MCF 10A (cell line): Measurements from ENCODE around the gene PHAX. TPM values are rescaled to one million over a fixed set of nuclear protein-coding genes. Genes with fewer than 3 reads are reported as not detected.
"Not testable (repeated sequence)": the region's sequence is repeated elsewhere in the genome, so short reads cannot be mapped to it uniquely, and the experiment has no call there.

Source experiments
- BruUV-seq: library from RNA; stranded (reverse); fragments of 400-500 nt; replicated peaks from 2 replicates; lab custom pipeline; 2021; lab: Mats Ljungman, UMichigan
- CTCF ChIA-PET: fragments of 300-600 bp; sonication (Branson Sonifier 250); formaldehyde crosslinking; extraction: SDS; loops from one replicate; lab custom pipeline; 2021; ENCODE audit warnings: antibody characterized with exemption, inconsistent platforms; lab: Yijun Ruan, JAX
- POLR2A ChIA-PET: fragments of 300-600, 350-650 bp; sonication (Branson Sonifier 250); formaldehyde crosslinking; extraction: SDS; loops from one replicate; lab custom pipeline; 2020; ENCODE audit warnings: antibody characterized with exemption, inconsistent platforms; lab: Yijun Ruan, JAX
- DNase-seq: peaks from one replicate; pipeline ENCODE4 v3.0.0-alpha.2; 2018; ENCODE audit not compliant: unreplicated experiment
- H3K27ac Mint-ChIP-seq: one replicate; pipeline ENCODE4 v1.8.0; 2022; ENCODE audit warnings: mild to moderate bottlenecking, low read depth, mixed read lengths; ENCODE audit not compliant: unreplicated experiment
- H3K27me3 Mint-ChIP-seq: one replicate; pipeline ENCODE4 v1.8.0; 2022; ENCODE audit warnings: mixed read lengths; ENCODE audit not compliant: insufficient read depth, unreplicated experiment
- H3K36me3 Mint-ChIP-seq: one replicate; pipeline ENCODE4 v1.8.0; 2022; ENCODE audit warnings: mild to moderate bottlenecking, moderate library complexity, mixed read lengths; ENCODE audit not compliant: insufficient read depth, unreplicated experiment
- H3K4me1 Mint-ChIP-seq: one replicate; pipeline ENCODE4 v1.8.0; 2022; ENCODE audit warnings: mixed read lengths; ENCODE audit not compliant: insufficient read depth, unreplicated experiment
- H3K4me3 Mint-ChIP-seq: one replicate; pipeline ENCODE4 v1.8.0; 2022; ENCODE audit warnings: mild to moderate bottlenecking, moderate library complexity, mixed read lengths; ENCODE audit not compliant: unreplicated experiment
- H3K9me3 Mint-ChIP-seq: one replicate; pipeline ENCODE4 v1.8.0; 2022; ENCODE audit warnings: mixed read lengths; ENCODE audit not compliant: unreplicated experiment
- CTCF ChIP-seq: fragments of 200-600 bp; IDR thresholded peaks from one replicate; pipeline ENCODE4 v1.8.0; 2022; ENCODE audit warnings: antibody characterized with exemption, mild to moderate bottlenecking; ENCODE audit not compliant: unreplicated experiment
- intact Hi-C: fragments of 100-400 bp; cut with micrococcal nuclease; formaldehyde crosslinking; loops from 2 replicates; pipeline ENCODE4 v1.14.1; 2022
- total RNA-seq: library from RNA; stranded (reverse); gene quantifications from 2 replicates; pipeline ENCODE4 v1.2.3, GENCODE V29; 2022

PHAX gene
- total RNA-seq, 1 experiment from 2014 or later: 57.4 TPM

- ChIA-PET CTCF (interaction anchor here (0.6 to 3.6 kb wide), 33 partner anchors 10 to 928 kb away, joined by 3 to 25 read pairs (median 5); partner anchors contain the start of gene LMNB1), POLR2A (interaction anchor here (0.6 to 3.4 kb wide), 21 partner anchors 10 to 257 kb away, joined by 3 to 26 read pairs (median 8); partner anchors contain the start of genes GRAMD2B and LMNB1)
- Mint-ChIP-seq H3K4me1 (peaks cover 40% of the 10 kb centered on the region), H3K4me3 (peak overlapping the region; percentile 91), H3K36me3 (peaks cover 10% of the 10 kb centered on the region), H3K9me3 (no peaks in the 10 kb centered on the region), H3K27ac (peak overlapping the region; percentile 84), H3K27me3 (no peaks in the 10 kb centered on the region)
- no TSS peak for BruUV-seq
- no peak for TF ChIP-seq CTCF
- intact Hi-C loops: loop anchor here (1.0 to 10.0 kb wide), 5 partner anchors 51 to 256 kb away; partner anchors contain the start of gene GRAMD2B
- DNase-seq: no peak
Observed at GRCh38 chr5:126595486-126596083, 5.2 kb upstream of the PHAX start.

- ChIA-PET POLR2A (interaction anchor here (0.6 to 1.7 kb wide), 13 partner anchors 8 to 259 kb away, joined by 3 to 6 read pairs (median 4); partner anchors contain the start of gene GRAMD2B), CTCF (interaction anchor here (0.5 to 1.8 kb wide), 12 partner anchors 9 to 875 kb away, joined by 3 to 9 read pairs (median 4); partner anchors contain the start of gene GRAMD2B)
- TF ChIP-seq CTCF: no peak
- BruUV-seq: no TSS peak
- peak overlapping the region; percentile 40 for H3K27ac Mint-ChIP-seq
- DNase-seq: peak; percentile 96
- intact Hi-C loops: loop anchor here (10.0 kb wide), 1 partner anchor 172 kb away; the partner anchor contains the start of gene GRAMD2B
- no peaks in the 10 kb centered on the region for H3K36me3 Mint-ChIP-seq
- no peaks in the 10 kb centered on the region for H3K27me3 Mint-ChIP-seq
- peak overlapping the region; percentile 28 for H3K4me3 Mint-ChIP-seq
- H3K4me1 Mint-ChIP-seq: peaks cover 42% of the 10 kb centered on the region
- no peaks in the 10 kb centered on the region for H3K9me3 Mint-ChIP-seq
Observed at GRCh38 chr5:126597156-126597555, 3.6 kb upstream of the PHAX start.

GRCh38 chr5:126599499-126599898, 1.2 kb upstream of the PHAX start:
- Mint-ChIP-seq H3K4me1 (peaks cover 31% of the 10 kb centered on the region), H3K9me3 (no peaks in the 10 kb centered on the region), H3K4me3 (no peak overlapping the region), H3K27ac (peak overlapping the region; percentile 12), H3K27me3 (no peaks in the 10 kb centered on the region), H3K36me3 (peaks cover 18% of the 10 kb centered on the region)
- intact Hi-C loops: loop anchor here (10.0 kb wide), 1 partner anchor 175 kb away; the partner anchor contains the start of gene GRAMD2B
- no peak for TF ChIP-seq CTCF
- CTCF ChIA-PET: interaction anchor here (1.3 to 3.3 kb wide), 5 partner anchors 20 to 246 kb away, joined by 3 to 21 read pairs (median 12); no protein-coding TSS in a partner anchor
- no TSS peak for BruUV-seq
- no peak for DNase-seq
- POLR2A ChIA-PET: interaction anchor here (0.8 to 2.2 kb wide), 3 partner anchors 177 to 181 kb away, joined by 3 to 11 read pairs (median 3); partner anchors contain the start of gene LMNB1

GRCh38 chr5:126599971-126600630, 646 bp upstream of the PHAX start:
- H3K9me3 Mint-ChIP-seq, H3K27me3 Mint-ChIP-seq, DNase-seq, BruUV-seq: not testable (repeated sequence)
- ChIA-PET POLR2A (interaction anchor here (0.8 to 2.2 kb wide), 5 partner anchors 17 to 195 kb away, joined by 3 to 11 read pairs (median 4); partner anchors contain the start of gene LMNB1), CTCF (interaction anchor here (0.6 to 3.3 kb wide), 28 partner anchors 8 to 312 kb away, joined by 3 to 23 read pairs (median 4); partner anchors contain the start of gene LMNB1)
- Mint-ChIP-seq H3K27ac (peak overlapping the region; percentile 83), H3K4me3 (peak overlapping the region; percentile 86), H3K36me3 (peaks cover 24% of the 10 kb centered on the region), H3K4me1 (peaks cover 29% of the 10 kb centered on the region)
- intact Hi-C loops: loop anchor here (1.0 to 10.0 kb wide), 4 partner anchors 175 to 246 kb away; partner anchors contain the start of genes GRAMD2B and LMNB1
